Raji (cell line): ENCODE data around the gene CDPF1.

Source experiments
- POLR2A ChIP-seq: IDR thresholded peaks from 2 replicates; pipeline ENCODE4 v1.6.1; 2011; ENCODE audit warnings: low read depth, low read length, control low read depth; ENCODE audit not compliant: insufficient read depth

Gene CDPF1

DNA sequence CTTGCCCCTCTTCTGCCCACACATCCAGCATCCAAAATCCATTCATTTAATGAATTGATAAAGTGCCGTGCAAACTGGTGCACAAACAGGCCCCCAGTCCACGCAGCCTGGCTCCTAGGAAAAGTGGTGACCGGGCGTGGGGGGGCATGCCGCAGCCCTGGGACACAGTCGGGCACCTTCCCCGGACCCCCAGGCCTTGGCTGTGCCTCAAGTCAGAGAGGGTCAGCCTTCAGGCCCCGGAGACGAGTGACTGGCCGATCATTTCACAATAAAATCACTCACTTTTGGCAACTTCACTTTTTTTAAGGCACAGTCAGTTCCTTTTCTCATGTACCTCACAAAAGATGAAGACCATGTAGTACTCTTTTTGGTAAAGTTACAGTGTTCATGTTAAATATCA is 8.0 kb downstream of the CDPF1 start:
- no peak for TF ChIP-seq POLR2A

DNA sequence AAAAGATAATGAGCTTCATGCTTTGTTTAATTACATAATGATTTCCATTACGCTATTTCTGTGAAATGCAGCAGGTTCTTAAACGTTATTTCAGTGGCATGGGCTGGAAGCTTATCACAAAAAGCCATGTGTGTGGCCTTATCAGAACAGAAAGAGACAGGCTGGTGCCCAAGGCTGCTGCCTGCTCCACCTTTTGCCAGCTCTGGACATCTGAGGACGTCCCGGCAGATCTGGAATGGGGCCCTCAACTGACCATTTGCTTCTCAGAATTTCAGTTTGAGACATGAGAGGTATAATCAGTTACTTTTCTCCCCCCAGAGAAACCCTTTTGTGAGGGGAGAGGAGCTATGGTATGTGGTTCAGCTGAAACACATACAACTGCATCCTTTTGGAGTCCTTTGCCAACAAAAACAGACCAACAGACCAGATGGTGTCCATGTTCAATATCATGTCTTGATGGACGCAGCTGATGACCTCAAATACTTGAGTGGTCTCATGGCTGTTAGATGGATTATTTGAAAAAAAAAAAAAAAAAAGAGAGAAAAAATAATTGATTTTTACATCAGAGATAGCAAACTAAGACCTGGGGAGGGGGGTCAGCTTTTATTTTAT is 8.6 kb downstream of the CDPF1 start:
- TF ChIP-seq POLR2A = no peak

DNA sequence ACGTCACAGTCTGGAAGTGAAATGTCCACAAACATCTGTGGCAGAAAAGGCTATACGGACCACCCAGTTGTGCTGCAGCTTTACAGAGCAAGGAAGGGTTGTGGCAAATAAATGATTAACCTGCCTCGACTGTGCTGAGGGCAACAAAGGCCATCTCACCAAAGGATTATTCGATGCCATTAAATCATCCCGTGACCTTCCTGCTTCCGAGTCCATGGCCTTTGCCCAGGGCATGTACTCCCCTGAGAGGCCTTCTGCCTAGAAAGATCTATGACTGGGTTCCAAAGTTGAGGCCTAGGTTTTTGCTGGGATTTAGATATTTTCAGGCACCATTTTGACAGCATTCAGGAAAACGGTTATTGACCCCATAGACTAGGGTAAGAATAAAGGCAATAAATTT is 9.2 kb downstream of the CDPF1 start:
- no peak for TF ChIP-seq POLR2A

DNA sequence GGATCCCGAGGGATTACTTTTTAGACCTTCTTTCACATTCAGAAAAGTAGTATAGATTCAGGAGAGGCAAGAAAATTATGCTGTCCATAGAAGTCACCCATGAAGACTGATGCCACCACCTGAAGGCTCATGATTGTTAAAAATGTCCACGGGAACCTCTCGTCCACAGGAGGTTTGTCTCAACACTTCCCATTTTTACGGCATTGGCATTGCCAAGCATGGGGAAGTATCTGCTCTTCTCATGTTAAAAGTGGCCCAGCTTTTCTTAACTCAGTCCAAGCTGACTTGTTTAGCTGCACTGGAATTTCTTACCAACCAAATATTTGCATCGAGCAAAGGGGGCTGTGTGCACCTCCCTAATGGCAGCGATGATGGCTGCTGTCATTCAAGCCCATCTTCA is 9.6 kb downstream of the CDPF1 start:
- TF ChIP-seq POLR2A = no peak

DNA sequence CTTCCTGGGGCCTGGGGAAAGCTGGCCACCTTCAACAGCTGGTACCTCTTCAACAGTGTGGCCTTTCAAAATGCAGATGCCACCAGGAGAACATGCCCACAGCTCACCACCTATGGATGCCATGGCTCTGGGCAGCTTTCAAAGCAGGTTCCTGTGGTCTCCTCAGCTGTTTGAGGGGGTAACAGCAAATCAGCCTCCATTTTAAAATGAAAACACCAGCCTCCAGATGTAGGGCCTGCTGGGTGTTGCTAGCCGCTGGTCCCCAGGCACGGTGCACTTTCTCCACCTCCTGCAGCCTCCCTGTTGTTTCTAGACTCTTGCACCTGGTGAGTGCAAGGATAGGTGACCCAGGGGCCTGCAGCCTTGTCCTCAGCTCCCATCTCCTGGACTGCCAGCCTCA is 10.0 kb downstream of the CDPF1 start:
- no peak for TF ChIP-seq POLR2A

DNA sequence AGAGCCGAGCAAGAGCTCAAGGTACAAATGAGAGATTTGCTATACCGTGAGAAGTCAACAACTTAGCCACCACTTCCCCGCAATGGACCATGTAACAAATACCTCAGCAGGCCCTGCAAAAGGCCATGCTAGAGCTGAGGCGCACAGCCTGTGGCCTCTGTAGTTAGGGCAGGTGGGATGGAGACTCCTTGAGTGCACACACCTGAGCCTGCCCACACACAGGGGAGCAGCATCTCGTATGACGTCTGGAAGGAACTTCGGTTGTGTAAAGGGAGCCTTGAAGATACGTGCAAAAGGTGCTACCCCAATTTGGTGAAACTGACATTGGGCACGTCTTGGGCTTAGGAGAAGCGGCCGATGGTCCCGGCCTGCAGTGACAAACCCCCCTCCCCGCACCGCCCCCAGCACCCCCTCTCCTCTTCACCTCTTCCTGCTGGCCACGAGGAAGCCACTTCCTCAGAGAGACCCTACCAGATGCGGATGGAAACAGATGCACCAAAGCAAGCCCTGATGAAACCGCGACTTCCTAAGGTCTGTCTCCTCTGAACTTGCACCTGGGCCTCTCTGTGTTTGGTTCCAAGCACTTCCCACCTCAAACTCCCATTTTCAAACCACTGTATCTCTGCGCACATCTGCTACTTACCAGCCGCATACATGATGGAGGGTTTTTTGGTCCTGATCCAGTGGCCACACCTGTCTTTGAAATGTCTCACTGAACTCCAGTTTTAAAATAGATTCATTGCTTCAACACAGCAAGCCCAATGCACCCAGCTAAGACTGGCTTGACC is 10.6 kb downstream of the CDPF1 start:
- TF ChIP-seq POLR2A = no peak

DNA sequence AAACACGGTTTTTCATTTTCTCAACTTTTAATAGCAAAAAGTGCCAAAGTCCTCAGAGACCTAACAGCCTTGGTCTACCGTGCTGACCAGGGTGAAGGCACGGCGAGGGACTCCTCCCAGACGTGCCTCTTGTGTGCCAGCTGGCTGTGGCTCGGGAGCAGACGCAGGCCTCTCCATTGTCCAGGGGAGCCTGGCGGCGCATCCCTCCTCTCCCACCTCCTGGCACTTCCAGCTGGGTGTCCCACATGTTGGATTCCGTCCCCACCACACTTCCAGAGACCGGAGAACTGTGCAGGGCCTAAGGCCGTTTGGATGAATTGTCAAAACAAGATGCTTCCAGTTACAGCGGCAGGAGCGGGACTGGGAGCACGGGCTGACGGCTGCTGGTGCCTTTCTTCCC is 11.6 kb downstream of the CDPF1 start:
- TF ChIP-seq POLR2A = no peak

DNA sequence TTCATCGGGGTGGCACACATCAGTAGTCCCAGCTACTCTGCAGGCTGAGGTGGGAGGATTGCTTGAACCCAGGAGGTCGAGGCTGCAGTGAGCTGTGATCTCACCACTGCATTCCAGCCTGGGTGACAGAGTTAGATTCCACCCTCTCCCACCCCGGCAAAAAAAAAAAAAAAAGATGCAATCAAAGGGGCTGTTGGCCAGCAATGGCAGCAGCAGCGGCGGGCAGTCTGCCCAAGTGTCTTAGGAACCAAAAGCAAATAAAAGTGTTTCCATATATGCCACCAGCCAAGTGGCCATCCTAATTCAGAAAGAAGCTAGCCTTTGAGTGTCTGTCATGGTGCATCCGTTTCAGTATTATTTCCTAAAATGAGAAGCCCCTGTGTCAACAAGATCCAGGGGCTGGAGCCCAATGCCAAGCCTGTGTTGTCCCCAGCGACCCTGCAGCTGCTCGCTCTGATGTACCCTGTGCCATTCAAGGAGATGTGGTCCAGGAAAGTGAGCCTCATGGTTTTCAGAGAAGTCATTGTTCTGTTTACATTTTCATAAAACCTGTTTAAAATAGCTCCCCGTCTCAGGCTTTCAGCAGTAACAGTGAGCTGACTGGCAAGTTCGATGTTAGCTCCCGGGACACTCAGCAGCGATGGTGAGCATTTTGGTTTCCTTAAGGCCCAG is 12.5 kb downstream of the CDPF1 start:
- TF ChIP-seq POLR2A = no peak

DNA sequence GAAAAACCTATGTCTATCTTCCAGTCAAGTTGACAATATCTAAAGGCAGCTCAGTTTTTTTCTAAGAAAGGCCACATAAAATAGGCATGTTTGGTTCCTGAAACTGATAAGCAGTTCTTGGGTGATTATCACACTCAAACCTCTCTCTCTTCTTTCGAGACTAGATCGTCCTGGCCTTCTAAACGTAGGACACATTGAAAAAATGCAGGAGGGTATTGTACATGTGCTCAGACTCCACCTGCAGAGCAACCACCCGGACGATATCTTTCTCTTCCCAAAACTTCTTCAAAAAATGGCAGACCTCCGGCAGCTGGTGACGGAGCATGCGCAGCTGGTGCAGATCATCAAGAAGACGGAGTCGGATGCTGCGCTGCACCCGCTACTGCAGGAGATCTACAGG is 15.1 kb downstream of the CDPF1 start:
- no peak for TF ChIP-seq POLR2A

DNA sequence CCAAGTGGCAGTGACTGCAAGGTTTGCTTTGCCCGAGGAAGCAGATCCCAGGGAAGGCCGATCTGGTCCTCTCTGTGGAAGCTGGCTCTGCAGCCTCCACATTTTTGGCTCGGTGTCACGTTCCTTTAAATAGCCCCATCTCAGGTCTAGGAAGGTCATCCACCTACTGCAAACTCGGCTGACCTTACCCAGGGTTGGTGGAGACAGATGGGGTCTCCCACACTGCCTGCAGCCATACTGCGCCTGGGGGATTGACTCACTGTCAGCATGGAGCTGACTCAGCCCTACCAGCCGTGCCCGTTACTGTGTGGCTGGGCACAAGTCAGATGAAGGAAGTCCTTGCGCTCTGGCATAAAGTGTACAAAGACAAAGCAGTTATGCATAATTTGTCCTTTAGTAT is 16.9 kb downstream of the CDPF1 start:
- TF ChIP-seq POLR2A = no peak

DNA sequence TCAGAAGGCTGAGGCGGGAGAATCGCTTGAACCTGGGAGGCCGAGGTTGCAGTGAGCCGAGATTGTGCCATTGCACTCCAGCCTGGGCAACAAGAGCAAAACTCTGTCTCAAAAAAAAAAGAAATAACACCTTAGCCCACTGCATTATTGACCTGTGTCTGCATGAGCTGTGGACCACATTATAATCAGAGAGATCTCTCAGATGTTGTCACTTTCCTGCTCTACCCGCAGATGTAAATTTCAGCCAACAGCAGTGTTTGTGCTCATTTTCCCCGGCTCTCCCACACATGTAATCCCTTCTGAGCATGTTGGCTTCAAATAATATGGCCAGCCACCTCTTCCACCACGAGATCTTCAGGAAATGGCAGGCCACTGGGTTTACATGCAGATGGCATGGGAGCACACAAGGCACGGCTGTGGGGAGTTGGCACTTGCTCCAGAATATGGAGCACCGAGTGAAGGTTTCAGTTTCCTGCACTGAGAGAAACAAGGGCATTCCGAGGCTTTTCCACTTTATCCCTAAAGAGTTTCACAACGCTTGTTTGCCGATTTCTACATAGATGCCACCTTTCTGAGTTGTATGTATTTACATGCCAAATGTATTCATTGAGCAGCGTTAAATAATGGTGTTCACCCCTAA is 19.7 kb downstream of the CDPF1 start:
- TF ChIP-seq POLR2A = no peak

DNA sequence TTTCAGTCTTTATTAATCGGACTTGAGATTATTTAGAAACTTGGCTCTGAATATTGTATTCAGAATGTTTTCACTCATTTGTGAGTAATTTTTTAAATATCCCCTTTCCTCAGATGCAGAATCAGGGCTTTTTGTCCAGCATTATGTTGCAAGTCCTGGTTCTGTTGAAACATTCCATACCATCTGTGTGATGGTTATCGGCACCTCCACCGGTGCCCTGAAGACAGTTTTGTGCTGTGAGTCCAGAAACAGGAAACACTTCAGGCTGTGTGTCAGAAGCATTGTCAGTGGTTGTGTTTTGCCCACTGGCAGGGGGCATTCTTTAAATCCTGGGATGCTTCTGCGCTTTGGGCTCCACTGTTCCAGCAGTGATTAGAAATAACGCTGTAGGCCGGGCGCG is 20.4 kb downstream of the CDPF1 start:
- no peak for TF ChIP-seq POLR2A

DNA sequence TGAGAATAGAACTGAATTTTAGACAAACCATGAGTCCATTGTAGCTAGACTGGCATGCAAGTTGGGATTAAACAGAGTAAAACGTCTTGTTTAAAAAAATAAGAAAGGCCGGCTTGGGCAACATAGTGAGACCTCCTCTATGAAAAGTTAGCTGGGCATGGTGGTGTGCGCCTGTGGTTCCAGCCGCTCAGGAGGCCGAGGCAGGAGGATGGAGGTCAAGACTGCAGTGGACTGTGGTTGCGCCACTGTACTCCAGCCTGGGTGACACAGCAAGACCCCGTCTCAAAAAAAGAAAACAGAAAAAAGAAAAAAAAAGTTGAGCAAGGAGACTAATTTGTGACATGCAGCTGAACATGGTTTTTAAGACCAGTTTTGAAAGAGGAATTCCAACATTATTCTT is 23.5 kb downstream of the CDPF1 start:
- no peak for TF ChIP-seq POLR2A

DNA sequence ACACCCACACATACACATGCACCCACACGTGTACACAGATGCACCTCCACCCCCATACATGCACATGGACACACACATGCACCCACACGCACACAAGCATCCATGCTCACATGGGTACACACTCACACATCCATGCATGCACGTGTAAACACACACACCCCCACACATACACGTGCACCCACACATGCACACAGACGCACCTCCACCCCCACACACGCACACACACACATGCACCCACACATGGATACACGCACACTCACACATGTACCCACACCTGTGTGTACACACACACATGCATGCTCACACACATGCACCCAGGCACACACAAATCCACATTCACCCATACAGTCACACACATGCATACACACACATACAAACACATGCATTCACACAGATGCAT is 24.5 kb downstream of the CDPF1 start:
- no peak for TF ChIP-seq POLR2A

DNA sequence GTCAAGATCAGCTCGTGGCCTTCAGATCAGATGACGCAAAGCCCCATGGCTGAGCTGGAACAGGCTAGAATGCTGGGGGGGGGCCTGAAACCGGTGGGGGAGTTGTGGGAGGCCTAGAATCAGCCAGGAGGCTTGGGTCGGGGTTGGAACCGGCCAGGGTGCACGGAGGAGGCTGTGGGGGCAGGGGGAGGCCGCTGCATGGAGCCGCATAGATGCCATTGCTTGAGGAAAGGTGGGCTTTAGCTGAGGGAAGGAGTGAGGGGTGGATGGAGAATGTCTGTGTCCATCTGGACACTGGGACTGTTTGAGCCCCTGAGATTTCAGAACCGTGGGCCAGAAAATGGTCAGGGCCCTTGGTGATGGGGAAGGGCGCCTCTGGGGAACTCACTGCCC is 25.2 kb downstream of the CDPF1 start:
- no peak for TF ChIP-seq POLR2A
